Body of pancreas (tissue), 4 donors: ENCODE measurements around the gene UGP2. TPM values are rescaled to one million over a fixed set of nuclear protein-coding genes. Genes with fewer than 3 reads are reported as not detected.

ENCODE experiments used
- ATAC-seq: fragments of 150-250 bp; one replicate; pipeline ENCODE4 v1.9.1; 2016
- DNase-seq, 4 donors: peaks; one replicate each; pipeline ENCODE4 v3.0.0-alpha.2; 2019
- H3K27ac ChIP-seq, 4 donors: fragments of 200-600 bp; sonication (generic); 1 replicate in 3 of 4; 2 replicates in 1 of 4; pipeline versions ENCODE4 v1.5.1 to v1.6.1; 2016 to 2019; ENCODE audit warnings: mild to moderate bottlenecking in 1 of 4, mixed read lengths in 1 of 4, moderate library complexity in 1 of 4
- H3K27me3 ChIP-seq, 2 donors: fragments of 200-600 bp; sonication (generic); one replicate each; pipeline ENCODE4 v1.6.0; 2016; ENCODE audit warnings: mild to moderate bottlenecking in 1 of 2
- H3K36me3 ChIP-seq, 2 donors: fragments of 200-600 bp; sonication (generic); replicated peaks in 1 of 2; 2 replicates each; pipeline ENCODE4 v1.5.1; 2016; ENCODE audit warnings: low read depth in 2 of 2; ENCODE audit not compliant: insufficient read depth in 1 of 2
- H3K4me1 ChIP-seq: fragments of 200-600 bp; sonication (generic); one replicate; pipeline ENCODE4 v1.6.0; 2016
- H3K4me3 ChIP-seq, 2 donors: fragments of 200-600 bp; sonication (generic); 1 replicate in 1 of 2; 2 replicates in 1 of 2; pipeline ENCODE4 v1.5.1; 2016 to 2019
- H3K9me3 ChIP-seq, 3 donors: fragments of 200-600 bp; sonication (generic); 1 replicate in 2 of 3; 2 replicates in 1 of 3; pipeline ENCODE4 v1.5.1; 2016
- POLR2A ChIP-seq, 3 donors: fragments of 450-650 bp; IDR thresholded peaks; one replicate each; pipeline ENCODE4 v1.6.1; 2016; ENCODE audit warnings: antibody characterized with exemption in 3 of 3, mild to moderate bottlenecking in 2 of 3
- WGBS, 2 donors: methylation state at CpG; one replicate each; pipeline ENCODE4 v1.1.5; 2017; 5-methylcytosine and 5-hydroxymethylcytosine counted together
- intact Hi-C: fragments of 100-400 bp; cut with DNase I; formaldehyde crosslinking; loops from one replicate; pipeline ENCODE4 v1.15.1; 2023
- total RNA-seq, 2 donors: library from RNA; depleted of rRNA; stranded (reverse); fragments of >200 nt; gene quantifications; one replicate each; pipeline ENCODE4 v1.1.0, GENCODE V29; 2016
- TF ChIP-seq, protein P1 (sequence below), 7 experiments: fragments of 450-650 bp in 4 of 7; fragments of 200-600 bp in 3 of 7; sonication (generic) in 3 of 7; IDR thresholded peaks; one replicate each; pipeline ENCODE4 v1.5.1; 2016 to 2019; ENCODE audit warnings: antibody characterized with exemption in 7 of 7

UGP2 gene
- total RNA-seq, 2 donors from 2014 or later: 64.3 to 93.3 TPM

DNA sequence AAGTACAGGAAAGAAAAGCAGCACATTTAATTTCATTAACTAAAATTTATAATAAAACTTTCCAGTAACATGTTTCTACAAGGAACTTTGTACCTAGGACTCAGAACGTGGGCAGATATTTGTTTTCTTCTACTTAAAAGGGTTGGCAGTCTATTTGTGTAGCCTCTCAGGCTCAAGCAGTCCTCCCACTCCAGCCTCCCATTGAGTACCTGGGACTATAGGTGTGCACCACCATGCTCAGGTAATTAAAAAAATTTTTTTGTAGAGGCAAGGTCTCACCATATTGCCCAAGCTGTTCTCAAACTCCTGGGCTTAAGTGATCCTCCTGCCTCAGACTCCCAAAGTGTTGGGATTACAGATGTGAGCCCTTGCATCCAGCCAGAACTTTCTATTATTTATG, 36.8 kb downstream of the UGP2 start:
- WGBS, 2 donors: 78 to 82% methylated on average over 1 of the region's 1 CpG
- TF ChIP-seq, protein P1, sequence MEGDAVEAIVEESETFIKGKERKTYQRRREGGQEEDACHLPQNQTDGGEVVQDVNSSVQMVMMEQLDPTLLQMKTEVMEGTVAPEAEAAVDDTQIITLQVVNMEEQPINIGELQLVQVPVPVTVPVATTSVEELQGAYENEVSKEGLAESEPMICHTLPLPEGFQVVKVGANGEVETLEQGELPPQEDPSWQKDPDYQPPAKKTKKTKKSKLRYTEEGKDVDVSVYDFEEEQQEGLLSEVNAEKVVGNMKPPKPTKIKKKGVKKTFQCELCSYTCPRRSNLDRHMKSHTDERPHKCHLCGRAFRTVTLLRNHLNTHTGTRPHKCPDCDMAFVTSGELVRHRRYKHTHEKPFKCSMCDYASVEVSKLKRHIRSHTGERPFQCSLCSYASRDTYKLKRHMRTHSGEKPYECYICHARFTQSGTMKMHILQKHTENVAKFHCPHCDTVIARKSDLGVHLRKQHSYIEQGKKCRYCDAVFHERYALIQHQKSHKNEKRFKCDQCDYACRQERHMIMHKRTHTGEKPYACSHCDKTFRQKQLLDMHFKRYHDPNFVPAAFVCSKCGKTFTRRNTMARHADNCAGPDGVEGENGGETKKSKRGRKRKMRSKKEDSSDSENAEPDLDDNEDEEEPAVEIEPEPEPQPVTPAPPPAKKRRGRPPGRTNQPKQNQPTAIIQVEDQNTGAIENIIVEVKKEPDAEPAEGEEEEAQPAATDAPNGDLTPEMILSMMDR (IDR thresholded peaks at IDR 0.05): no peak
- TF ChIP-seq POLR2A (IDR thresholded peaks at IDR 0.05): no peak
- no peak for ATAC-seq
- Histone ChIP-seq H3K9me3 (no peaks in the 10 kb centered on the region), H3K4me1 (no peaks in the 10 kb centered on the region), H3K36me3 (peaks cover 1 to 3% of the 10 kb centered on the region in 2 donors), H3K27ac (no peak overlapping the region), H3K27me3 (no peaks in the 10 kb centered on the region), H3K4me3 (no peak overlapping the region)
- intact Hi-C loops: no loop called here
- DNase-seq: no peak

DNA sequence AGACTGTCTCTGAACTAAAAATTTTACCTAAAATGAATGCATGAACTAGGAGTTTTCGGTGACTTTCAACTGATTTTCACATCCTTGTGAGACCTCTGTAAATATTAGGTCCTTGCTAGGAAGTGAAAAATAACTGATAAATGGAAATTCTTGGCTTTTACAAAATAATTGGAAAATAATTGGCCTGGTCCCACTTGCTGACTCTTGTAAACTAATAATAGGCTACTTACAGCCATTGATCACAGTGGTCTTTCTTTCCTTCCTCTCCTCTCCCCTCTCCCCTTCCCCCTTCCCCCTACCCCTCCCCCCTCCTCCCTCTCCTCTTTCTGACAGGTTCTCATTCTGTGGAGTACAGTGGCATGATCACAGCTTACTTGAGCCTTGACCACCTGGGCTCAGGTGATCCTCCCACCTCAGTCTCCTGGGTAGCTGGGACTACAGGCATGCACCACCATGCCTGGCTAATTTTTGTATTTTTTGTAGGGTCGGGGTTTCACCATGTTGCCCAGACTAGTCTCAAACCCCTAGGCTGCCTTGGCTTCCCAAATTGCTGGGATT, 38.3 kb downstream of the UGP2 start:
- 77 to 94% methylated on average over 2 of the region's 2 CpGs for WGBS, 2 donors
- TF ChIP-seq, protein P1 (IDR thresholded peaks at IDR 0.05): no peak
- TF ChIP-seq POLR2A (IDR thresholded peaks at IDR 0.05): no peak

DNA sequence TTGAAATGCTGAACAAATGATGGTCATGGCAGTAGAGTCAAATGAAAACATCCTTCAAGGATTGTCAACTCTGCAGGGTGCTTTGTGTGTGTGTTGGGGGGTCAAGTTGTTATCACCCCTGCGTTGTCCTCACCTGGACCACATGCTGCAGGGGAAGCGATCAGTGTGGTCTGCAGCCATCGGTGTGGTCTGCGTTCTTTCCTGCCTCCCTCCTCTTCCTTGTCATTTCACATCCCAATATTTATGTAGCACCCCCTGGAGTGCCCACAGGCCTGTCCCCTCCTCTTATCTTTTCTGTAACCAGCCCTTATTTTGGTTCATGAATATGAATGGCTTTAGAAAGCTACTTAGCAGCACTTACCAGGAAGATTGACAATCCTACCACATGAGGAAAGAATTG, 38.9 kb downstream of the UGP2 start:
- no peak for ATAC-seq
- Histone ChIP-seq H3K27me3 (no peaks in the 10 kb centered on the region), H3K27ac (no peak overlapping the region), H3K36me3 (peaks cover 1 to 4% of the 10 kb centered on the region in 2 donors), H3K4me1 (no peaks in the 10 kb centered on the region), H3K9me3 (no peaks in the 10 kb centered on the region), H3K4me3 (no peak overlapping the region)
- WGBS, 2 donors: 77 to 94% methylated on average over 4 of the region's 4 CpGs
- TF ChIP-seq, protein P1 (IDR thresholded peaks at IDR 0.05): no peak
- no peak for TF ChIP-seq POLR2A (IDR thresholded peaks at IDR 0.05)
- intact Hi-C loops: no loop called here
- DNase-seq: no peak

More for the DNA sequence above, 38.3 kb downstream of the UGP2 start:
- intact Hi-C loops: no loop called here
- no peaks in the 10 kb centered on the region for H3K4me1 ChIP-seq
- H3K4me3 ChIP-seq: no peak overlapping the region
- DNase-seq (no peak), ATAC-seq (no peak)
- H3K27ac ChIP-seq: no peak overlapping the region
- H3K9me3 ChIP-seq: no peaks in the 10 kb centered on the region
- H3K27me3 ChIP-seq: no peaks in the 10 kb centered on the region
- peaks cover 1 to 4% of the 10 kb centered on the region in 2 donors for H3K36me3 ChIP-seq

DNA sequence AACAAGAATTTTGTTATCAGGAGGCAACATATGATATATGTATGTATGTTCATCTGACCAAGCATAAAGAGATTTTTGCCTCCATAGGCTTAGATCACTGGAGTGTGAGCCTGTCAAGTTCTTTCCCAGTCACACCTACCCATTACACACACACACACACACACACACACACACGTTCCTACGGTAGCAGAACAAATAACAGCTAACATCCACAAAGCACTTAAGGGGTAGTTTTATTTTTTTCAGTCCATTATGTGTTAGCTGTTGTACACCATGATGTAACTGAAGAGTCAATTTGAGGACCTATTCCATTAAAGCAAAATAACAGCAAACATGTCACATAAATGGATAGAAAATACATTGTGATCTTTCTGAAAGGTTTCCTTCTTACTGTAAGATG, 39.5 kb downstream of the UGP2 start:
- intact Hi-C loops: no loop called here
- no peaks in the 10 kb centered on the region for H3K4me1 ChIP-seq

More for the DNA sequence above, 39.5 kb downstream of the UGP2 start:
- no peaks in the 10 kb centered on the region for H3K9me3 ChIP-seq
- no peaks in the 10 kb centered on the region for H3K27me3 ChIP-seq
- WGBS, 2 donors: 40 to 56% methylated on average over 2 of the region's 2 CpGs
- H3K4me3 ChIP-seq: no peak overlapping the region
- no peak overlapping the region for H3K27ac ChIP-seq
- H3K36me3 ChIP-seq: peaks cover 1 to 4% of the 10 kb centered on the region in 2 donors
- TF ChIP-seq POLR2A (IDR thresholded peaks at IDR 0.05): no peak
- TF ChIP-seq, protein P1 (IDR thresholded peaks at IDR 0.05): no peak
- ATAC-seq: no peak
- no peak for DNase-seq
